Progenitor cell of endocrine pancreas (in vitro differentiated cells): Measurements from ENCODE around the gene ALG1. TPM values are rescaled to one million over a fixed set of nuclear protein-coding genes. Genes with fewer than 3 reads are reported as not detected.

Source experiments
- DNase-seq: peaks from one replicate; pipeline ENCODE4 v3.0.0; 2021; ENCODE audit warnings: low spot score; ENCODE audit not compliant: unreplicated experiment
- H3K27ac Mint-ChIP-seq: 2 replicates; pipeline ENCODE4 v1.8.0; 2021; ENCODE audit warnings: mild to moderate bottlenecking, moderate library complexity, mixed read lengths
- H3K27me3 Mint-ChIP-seq: 2 replicates; pipeline ENCODE4 v1.8.0; 2021; ENCODE audit warnings: mixed read lengths
- H3K36me3 Mint-ChIP-seq: 2 replicates; pipeline ENCODE4 v1.8.0; 2022; ENCODE audit warnings: mixed read lengths; ENCODE audit not compliant: insufficient read depth
- H3K4me1 Mint-ChIP-seq: 2 replicates; pipeline ENCODE4 v1.8.0; 2021; ENCODE audit warnings: low read depth, mixed read lengths
- H3K4me3 Mint-ChIP-seq: 2 replicates; pipeline ENCODE4 v1.8.0; 2021; ENCODE audit warnings: low read depth, mild to moderate bottlenecking, moderate library complexity, mixed read lengths
- H3K9me3 Mint-ChIP-seq: 2 replicates; pipeline ENCODE4 v1.8.0; 2021; ENCODE audit warnings: low read depth, mixed read lengths
- CTCF ChIP-seq: fragments of 200-600 bp; sonication (generic); IDR thresholded peaks from one replicate; pipeline ENCODE4 v1.5.0; 2021; ENCODE audit warnings: antibody characterized with exemption, mild to moderate bottlenecking; ENCODE audit not compliant: unreplicated experiment
- long read RNA-seq: library from polyadenylated mRNA; unstranded; transcript quantifications from one replicate; pipeline ENCODE4 v2.0.0, GENCODE V29; 2020
- total RNA-seq: library from RNA; stranded (reverse); gene quantifications from 2 replicates; pipeline ENCODE4 v1.2.1, GENCODE V29; 2021

Gene ALG1, protein sequence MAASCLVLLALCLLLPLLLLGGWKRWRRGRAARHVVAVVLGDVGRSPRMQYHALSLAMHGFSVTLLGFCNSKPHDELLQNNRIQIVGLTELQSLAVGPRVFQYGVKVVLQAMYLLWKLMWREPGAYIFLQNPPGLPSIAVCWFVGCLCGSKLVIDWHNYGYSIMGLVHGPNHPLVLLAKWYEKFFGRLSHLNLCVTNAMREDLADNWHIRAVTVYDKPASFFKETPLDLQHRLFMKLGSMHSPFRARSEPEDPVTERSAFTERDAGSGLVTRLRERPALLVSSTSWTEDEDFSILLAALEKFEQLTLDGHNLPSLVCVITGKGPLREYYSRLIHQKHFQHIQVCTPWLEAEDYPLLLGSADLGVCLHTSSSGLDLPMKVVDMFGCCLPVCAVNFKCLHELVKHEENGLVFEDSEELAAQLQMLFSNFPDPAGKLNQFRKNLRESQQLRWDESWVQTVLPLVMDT
- total RNA-seq = 28.4 and 30.8 TPM in 2 replicates
- long read RNA-seq, transcript ALG1-201 (13 exons, 2,132 nt) = major isoform, 150 of 179 reads
- long read RNA-seq, partial matches to known transcripts = 4 of 179 reads
- long read RNA-seq, other reads (novel, unspliced or antisense) = 25 of 179 reads

DNA sequence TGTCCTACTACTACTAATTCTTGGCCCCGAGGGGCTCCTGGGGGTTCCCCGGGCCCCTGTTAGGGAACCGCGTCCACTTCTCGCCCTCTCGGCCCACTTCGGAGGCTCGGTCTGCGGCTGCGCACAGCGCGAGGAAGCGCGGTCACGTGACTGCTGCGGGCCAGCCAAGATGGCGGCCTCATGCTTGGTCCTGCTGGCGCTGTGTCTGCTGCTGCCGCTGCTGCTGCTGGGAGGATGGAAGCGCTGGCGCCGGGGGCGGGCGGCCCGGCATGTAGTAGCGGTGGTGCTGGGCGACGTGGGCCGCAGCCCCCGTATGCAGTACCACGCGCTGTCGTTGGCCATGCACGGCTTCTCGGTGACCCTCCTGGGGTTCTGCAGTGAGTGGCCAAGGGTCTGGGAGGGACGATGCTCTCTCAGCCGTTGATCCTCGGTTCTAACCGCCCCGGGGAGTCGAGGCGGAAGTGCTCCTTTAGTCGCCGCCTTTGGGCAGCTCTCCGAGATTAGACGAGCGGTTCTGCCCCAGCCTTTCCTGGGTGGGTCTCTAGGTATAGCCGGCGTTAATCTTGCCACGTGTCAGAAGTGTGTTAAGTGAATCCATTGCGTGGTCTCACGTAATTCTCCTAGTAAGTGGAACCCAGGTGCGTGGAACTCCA lies at the start of gene ALG1:
Gene ALG1, plus strand, starts transcription at position 163 of the 653 bp plus-strand sequence. Its CDS starts 7 bp downstream, at position 170.
- H3K4me3 Mint-ChIP-seq = peak within 1 kb of the TSS; percentile 96
- peaks cover 5% of the 10 kb centered on the region for H3K36me3 Mint-ChIP-seq
- peak; percentile 75 for DNase-seq
- peak within 1 kb of the TSS; percentile 98 for H3K27ac Mint-ChIP-seq
- H3K4me1 Mint-ChIP-seq = peaks cover 1% of the 10 kb centered on the region
- no peak for TF ChIP-seq CTCF
- H3K27me3 Mint-ChIP-seq = peaks cover 3% of the 10 kb centered on the region
- no peaks in the 10 kb centered on the region for H3K9me3 Mint-ChIP-seq

- no peaks in the 10 kb centered on the region for H3K9me3 Mint-ChIP-seq
- no peak for TF ChIP-seq CTCF
- peaks cover 1% of the 10 kb centered on the region for H3K36me3 Mint-ChIP-seq
- peaks cover 3% of the 10 kb centered on the region for H3K27me3 Mint-ChIP-seq
- DNase-seq = no peak
- no peak overlapping the region for H3K4me3 Mint-ChIP-seq
- H3K4me1 Mint-ChIP-seq = peaks cover 3% of the 10 kb centered on the region
- no peak overlapping the region for H3K27ac Mint-ChIP-seq
These were observed 49.1 kb upstream of the ALG1 start for GRCh38 chr16:5022521-5022920.

DNA sequence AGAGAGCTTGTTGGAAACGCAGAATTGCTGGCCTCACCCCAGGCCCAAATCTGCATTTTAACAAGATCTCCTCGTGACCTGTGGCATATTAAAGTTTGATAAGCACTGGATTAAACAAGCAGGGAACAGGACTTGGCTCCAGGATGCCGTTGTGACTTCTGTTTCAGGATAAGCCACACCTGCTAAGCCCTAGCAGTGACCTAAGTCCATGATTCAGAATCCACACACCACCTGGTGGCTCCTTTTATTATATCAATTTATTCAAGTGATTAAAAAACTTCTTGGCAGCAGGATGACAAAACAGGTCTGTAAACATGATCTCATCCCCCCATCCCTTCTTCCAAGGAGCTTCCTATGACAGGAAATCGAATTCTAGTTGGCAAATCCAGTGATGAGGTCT lies 47.0 kb upstream of the ALG1 start:
- Mint-ChIP-seq H3K27ac (no peak overlapping the region), H3K9me3 (no peaks in the 10 kb centered on the region), H3K27me3 (peaks cover 3% of the 10 kb centered on the region), H3K4me1 (peaks cover 3% of the 10 kb centered on the region), H3K4me3 (no peak overlapping the region), H3K36me3 (peaks cover 4% of the 10 kb centered on the region)
- DNase-seq = no peak
- no peak for TF ChIP-seq CTCF

GRCh38 chr16:5025171-5025632 lies 46.4 kb upstream of the ALG1 start:
- Mint-ChIP-seq H3K9me3 (no peaks in the 10 kb centered on the region), H3K4me1 (peaks cover 3% of the 10 kb centered on the region), H3K4me3 (no peak overlapping the region), H3K27ac (no peak overlapping the region), H3K27me3 (no peaks in the 10 kb centered on the region), H3K36me3 (peaks cover 4% of the 10 kb centered on the region)
- no peak for DNase-seq
- TF ChIP-seq CTCF = peak; percentile 52

DNA sequence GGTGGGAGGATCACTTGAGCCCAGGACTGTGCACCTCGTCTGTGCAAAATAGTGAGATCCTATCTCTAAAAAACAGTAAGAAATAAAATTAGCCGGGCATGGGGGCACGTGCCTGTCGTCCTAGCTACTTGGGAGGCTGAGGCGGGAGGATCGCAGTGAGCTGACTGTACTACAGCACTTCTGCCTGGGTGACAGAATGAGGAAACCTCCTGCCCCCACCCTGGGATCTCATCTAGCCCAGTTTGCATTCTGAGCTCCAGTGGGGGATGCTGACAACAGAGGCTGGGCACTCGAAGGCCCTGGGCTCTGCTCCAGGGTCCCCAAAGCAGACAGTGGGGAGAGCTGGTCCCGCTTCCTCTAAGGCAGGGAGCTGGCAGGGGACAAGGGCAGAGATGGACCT lies 45.0 kb upstream of the ALG1 start:
- H3K27ac Mint-ChIP-seq = no peak overlapping the region
- H3K36me3 Mint-ChIP-seq = peaks cover 4% of the 10 kb centered on the region
- H3K4me1 Mint-ChIP-seq = peaks cover 3% of the 10 kb centered on the region
- no peaks in the 10 kb centered on the region for H3K27me3 Mint-ChIP-seq
- no peaks in the 10 kb centered on the region for H3K9me3 Mint-ChIP-seq
- H3K4me3 Mint-ChIP-seq = no peak overlapping the region
- no peak for TF ChIP-seq CTCF
- no peak for DNase-seq
